SW480 (cell line): ENCODE results near the gene PGS1.

Source experiments
- DNase-seq: peaks from one replicate; pipeline ENCODE4 v3.0.0-alpha.2; 2016; ENCODE audit warnings: low spot score

Gene PGS1

DNA sequence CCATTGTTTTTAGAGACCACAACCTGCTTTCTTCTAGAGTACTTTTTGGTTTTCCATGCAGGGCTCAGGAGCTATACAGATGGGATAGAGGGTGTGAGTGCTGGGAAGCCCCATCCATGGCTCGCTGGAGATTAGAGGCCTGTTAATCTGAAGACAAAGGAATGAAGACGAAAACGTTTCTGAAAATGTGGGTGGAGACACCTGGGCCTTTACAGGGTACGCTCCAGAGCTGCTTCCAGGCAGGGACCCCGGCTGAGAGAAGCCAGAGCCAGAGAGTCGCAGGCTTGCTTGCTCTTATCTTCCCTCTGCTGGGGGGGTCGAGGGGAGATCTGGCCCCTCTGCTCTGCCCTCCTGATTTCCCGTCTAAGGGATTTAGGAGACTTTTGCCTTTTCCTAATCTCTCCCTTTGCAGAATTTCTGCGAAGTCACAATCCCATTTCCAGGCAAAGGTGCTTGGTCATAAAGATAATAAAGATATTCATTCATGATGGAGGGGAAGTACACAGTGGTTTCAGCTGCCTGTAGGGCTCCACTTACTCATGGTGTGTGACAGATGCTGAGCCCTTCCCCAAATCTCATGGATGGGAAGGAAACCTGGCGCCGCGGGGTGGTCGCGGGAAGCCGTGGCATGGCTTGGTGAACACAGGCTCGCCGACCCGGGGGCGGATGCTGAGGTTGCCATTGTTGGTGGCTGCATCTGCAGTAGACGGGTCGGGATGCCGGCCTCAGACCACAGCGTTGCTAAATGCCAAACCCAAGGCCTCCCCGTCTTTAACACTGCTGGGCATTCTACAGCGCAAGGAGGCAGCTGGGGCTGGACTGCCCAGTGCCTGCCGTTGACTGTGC, 13.8 kb upstream of the PGS1 start:
- no peak for DNase-seq

DNA sequence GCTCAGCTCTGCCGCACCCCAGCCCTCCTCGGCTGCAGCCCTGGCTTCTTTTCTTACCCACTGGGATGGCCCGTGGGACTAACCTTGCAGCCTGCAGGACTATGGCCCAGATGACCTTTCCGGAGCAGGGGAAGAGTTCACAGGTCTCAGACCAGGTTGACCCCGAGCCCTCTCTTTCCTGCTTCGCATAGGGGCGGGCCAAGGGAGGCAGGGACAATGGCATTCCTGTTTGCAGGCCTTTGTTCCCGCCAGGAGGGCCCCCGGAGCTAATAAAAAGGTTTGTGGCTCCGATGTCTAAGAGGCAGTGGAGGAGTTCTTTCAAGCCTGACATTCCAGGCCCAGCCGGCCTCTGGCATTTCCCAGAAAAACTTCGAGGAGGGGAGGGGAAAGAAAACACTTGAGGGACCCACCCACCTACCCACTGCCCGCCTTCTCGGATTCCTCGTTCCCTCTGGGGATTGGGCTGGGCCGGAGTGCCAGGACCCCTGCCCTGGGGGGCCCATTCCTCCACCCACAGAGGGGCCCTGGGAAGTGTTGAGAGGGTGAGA, 12.8 kb upstream of the PGS1 start:
- peak; percentile 65 for DNase-seq

DNA sequence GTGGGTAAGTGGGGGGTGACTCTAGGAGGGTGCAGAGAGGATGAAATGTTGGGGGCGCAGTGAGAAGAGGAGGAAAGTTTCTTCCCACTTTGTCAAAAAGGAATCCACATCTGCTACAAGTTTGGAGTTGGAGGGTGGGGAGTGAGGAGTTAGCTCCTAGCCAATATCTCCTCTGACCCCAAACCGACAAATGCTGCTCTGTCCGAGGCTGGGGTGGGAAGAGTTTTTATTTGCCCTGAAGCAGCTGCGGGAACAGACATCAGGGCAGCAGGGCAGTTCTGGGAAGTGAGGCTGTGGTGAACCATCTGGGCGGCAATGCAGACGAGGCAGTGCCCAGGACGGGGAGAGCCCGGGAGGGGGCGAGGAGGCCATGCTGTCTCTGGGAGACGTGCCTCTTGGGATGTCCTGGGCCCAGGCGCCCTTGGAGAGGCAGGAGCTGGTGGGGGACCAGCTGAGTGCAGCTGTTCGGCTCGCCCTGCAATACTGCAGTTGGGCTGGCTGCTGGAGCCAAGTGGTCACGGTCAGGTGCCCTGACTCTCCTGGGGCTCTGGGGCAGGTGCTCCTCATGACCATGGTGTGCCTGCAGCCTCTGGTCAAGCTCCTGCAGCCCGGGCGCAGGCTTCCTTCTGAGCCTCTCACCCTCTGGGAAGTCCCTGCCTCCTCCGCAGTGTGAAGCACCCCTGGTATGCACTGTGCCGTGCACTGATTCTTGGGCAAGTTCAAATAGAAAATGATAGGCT, 12.2 kb upstream of the PGS1 start:
- peak; percentile 21 for DNase-seq

DNA sequence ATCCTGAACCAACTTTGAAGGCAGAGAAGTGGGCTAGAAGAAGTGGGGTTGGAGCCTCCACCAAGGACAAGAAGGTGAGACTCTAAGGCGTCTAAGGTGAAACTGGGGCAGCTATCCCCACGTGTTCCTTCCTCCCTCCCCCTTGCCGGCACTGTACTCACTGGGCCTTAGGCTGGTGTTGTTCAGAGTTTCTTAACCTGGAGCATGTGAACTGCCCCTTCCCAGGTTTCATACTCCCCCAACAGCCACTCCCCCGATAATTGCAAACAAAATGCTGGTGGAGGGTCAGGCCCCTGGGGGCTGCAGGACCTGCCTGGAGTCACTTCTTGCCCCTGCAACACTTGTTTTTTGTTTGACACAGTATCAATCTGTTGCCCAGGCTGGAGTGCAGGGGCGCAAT, 11.3 kb upstream of the PGS1 start:
- no peak for DNase-seq

DNA sequence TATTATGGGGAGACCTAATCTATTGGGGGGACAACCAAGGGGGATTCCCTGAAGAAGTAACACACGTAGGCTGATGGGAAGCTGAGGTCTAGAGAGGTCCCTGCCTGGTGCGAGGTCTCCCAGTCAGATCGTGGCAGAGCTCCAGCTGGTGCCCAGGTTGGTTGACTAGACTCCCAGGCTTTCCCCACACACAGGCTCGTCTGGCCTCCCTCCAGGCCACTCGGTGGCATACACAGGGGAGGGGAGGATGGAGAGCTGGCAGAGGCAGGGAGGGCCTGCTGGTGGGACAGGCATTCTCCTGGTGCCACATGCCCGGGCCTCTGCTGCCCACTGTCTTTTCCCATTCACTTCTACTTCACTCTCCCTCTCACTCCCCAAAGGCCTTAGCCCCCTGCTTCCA, 10.1 kb upstream of the PGS1 start:
- no peak for DNase-seq

DNA sequence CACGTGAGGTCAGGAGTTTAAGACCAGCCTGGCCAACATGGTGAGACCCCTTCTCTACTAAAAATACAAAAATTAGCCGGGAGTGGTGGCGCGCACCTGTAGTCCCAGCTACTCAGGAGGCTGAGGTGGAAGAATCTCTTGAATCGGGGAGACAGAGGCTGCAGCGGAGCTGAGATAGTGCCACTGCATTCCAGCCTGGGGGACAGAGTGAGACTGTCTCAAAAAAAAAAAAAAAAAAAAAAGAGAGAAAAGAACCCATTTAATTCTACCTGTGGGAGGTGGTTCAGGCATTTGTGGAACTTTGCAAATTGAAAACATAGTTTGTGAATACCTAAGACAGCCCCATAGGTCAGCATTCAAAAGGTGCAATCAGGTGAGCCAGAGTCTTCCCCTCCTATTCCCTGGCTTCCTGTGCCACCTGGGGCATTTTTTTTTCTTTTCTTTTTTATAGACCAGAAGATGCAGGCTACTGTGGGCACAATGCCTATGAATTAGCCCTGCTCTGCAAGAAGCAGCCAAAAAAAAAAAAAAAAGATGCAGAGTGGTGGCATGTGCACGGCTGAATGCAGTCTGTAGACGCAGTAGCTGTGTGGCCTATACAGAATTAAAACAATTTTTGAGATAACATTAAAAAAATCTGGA, 9.5 kb upstream of the PGS1 start:
- DNase-seq: no peak

DNA sequence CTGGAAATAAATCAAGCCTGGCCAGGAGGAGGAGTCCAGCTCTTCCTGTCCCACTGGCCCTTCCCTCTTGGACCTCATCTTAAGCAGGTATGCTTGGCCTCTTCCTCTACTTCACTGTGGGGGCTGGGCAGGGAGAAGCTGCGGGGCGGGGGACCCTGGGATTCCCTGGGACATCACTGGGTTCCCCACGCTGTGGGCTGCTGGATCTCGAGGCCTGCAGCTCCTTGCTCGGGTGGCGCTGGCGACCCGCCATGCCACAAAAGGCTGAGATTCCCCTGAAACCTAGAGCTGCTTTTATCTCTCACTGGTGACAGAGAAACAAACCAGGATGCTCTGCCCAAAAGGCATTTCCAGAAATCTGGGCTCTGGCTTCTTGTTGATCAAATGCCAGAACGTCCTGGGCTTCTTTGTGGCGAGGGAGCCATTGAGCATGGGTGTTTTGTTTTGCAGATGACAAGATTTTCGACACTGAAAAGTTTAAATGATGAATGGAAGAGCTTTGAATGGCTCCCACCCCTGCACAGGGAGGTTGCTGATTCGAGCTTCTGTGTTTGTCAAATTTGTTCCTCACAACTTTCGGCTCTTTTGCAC, 8.6 kb upstream of the PGS1 start:
- no peak for DNase-seq

DNA sequence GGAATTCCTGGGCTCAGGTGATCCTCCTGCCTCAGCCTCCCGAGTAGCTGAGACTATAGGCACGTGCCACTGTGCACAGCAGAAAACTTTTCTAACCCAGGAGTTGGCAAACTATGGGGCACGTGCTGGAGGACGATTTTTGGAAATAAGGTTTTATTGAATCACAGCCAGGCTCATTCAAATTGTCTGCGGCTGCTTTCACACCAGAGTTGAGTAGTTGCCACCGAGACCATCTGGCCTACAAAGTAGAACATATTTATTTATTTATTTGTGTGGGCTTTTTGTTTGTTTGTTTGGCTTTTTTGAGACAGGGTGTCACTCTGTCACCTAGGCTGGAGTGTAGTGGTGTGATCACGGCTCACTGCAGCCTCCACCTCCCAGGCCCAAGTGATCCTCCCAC, 7.4 kb upstream of the PGS1 start:
- DNase-seq: no peak

DNA sequence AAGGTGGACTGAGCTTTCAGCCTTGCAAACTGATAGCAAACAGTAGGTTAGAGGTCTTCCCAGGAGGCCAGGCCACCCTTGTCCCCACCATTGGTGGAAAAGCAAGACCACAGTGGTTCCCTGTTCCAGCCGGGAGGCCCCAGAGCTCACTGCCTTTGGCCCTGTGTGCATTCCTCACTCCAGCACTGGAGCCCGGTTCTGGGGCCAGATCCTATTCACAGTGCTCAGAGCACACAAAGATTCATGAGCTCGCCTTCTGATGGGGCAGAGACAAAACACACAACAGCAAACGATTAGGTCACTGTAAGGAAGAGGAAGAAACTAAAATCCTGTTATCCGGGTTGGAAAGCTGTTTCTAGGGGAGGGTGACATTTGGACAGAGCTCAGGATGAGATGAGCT, 5.6 kb upstream of the PGS1 start:
- DNase-seq: no peak

DNA sequence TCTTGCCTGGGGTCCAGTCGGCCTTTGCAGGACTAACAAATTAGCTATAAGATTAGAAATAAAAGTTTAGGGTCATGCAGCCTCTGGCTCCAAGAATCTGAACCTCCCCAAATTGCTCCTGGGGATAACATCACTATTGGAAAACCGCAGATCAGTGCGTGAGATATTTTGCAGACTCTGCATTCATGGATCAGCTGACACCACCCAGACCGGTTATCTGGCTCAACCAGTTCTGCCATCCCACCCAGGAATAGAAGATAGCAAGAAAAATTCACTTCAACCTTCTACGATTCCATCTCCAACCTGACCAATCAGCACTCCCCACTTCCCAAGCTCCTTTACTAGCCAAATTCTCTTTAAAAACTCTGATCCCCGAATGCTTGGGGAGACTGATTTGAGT, 4.3 kb upstream of the PGS1 start:
- no peak for DNase-seq

DNA sequence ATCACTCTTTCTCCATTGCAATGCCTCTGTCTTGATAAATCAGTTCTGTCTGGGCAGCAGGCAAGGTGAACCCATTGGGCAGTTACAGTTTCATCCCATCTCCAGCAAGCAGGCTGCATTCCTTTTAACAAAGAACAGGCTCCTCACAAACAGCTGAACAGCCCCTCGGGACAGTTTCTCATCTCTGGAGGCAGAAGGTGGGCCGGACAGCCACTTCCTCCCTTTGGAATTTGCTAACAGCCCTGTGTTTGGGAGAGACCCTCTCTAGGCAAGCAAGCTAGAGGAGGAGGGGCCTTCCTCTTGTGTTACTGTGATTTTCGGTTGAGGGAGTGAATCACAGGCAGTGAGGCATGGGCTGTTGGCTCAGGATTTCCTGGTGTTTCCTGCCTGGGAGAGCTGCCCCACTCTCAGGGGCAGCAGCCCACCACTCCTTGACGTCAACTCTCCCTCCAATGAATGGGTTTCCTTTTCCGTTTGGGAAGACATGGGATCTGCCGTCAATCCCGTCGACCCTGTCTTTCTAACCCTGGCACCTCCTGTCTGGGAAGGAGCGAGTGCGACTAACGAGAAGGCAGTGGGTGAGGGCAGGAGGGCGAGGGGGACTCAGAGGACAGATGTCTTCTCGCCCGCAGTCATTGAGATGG, 3.7 kb upstream of the PGS1 start:
- no peak for DNase-seq

DNA sequence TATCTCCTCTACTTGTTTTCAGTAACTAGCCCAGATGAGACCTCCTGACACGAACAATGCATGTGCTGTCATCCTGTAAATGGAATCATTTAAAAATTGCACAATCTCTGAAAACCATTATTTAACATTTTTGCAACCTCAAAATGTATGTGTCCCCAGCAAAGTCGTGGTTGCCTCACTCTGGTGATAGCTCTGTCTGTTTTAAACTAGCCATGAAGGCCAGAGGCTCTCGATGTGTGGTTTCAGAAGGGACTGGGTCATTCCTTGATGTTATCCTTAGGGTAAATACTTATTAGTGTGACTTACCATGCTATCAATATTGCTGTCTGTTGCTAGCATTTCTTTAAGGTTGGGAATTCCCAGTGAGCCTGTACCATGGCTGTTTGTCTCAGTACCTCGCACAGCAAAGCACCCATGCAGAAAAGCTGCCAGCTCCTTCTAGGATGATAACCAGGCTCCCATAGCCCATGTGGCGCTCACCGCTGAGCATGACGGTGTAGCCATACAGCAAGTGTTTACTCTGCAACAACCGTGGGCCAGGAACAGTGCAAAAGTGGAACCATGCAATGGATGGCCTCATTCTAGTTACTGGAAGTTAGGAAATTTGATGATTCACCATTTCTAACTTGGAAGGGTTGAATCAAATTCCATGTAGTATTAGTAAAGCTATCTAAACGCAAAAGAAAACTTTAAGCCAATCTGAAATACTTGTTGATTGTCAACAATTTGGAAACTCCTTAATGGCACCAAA, 2.9 kb upstream of the PGS1 start:
- no peak for DNase-seq

DNA sequence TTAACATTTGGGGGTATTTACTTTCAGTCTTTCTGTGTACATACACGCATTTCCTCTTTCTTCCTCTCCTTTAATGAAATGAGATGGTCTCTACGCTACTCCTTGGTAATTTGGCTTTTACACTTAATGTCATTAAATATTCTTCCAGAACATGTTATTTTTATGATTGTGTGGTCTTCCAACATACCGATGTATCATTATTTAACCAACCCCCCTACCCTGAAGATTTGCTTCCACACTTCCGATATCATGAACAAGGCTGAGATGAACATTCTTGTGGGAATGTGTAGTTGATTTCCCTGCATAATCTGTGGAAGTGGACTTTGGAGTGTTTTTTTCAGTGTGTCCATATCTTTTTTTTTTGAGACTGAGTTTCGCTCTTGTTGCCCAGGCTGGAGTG, 2.3 kb upstream of the PGS1 start:
- no peak for DNase-seq

DNA sequence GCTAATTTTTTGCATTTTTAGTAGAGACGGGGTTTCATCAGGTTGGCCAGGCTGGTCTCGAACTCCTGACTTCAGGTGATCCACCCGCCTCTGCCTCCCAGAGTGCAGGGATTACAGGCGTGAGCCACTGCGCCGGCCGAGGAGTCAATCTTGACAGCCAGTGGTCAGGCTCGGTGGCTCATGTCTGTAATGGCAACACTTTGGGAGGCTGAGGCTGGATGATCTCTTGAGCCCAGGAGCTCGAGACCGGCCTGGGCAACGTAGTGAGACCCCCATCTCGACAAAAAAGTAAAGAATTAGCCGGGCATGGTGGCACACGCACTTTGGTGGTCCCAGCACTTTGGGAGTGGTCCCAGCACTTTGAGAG, 608 bp upstream of the PGS1 start:
- DNase-seq: no peak

DNA sequence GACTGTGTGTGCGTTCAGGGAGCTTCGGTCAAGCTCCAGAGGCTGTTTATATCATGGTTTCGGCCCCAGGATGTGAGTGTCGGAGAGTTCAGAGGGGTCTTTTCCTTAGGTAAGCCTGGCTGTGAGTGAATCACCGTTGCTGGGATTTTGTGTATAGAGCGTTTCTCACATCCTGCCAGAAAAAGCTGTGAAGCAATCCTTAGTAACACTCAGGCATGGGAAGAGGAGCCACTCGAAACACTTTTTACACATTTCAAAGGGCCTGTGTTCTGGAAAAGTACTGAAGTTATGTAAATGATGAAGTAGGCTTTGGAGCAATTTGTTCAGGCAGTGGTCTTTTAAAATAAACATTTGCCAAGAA, 662 bp downstream of the PGS1 start:
- DNase-seq: no peak

DNA sequence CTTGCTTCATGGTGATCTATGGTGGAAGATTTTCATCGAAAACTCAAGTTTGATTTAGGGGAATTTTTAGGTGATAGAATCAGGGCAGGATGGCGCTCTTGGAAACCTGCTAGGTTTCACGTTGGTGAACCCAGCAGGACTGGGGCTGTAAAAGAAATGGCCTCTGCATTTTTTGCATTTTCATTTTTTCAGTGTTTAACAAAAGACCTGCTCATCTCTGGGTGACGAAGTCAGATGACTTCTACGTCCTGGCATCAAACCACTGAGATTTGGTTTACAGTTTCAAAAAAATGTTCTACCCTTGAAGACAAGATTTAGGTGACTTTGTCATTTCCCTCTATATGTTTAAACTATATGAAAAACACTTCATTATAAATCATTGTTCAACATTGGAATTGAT, 1.9 kb downstream of the PGS1 start:
- no peak for DNase-seq

DNA sequence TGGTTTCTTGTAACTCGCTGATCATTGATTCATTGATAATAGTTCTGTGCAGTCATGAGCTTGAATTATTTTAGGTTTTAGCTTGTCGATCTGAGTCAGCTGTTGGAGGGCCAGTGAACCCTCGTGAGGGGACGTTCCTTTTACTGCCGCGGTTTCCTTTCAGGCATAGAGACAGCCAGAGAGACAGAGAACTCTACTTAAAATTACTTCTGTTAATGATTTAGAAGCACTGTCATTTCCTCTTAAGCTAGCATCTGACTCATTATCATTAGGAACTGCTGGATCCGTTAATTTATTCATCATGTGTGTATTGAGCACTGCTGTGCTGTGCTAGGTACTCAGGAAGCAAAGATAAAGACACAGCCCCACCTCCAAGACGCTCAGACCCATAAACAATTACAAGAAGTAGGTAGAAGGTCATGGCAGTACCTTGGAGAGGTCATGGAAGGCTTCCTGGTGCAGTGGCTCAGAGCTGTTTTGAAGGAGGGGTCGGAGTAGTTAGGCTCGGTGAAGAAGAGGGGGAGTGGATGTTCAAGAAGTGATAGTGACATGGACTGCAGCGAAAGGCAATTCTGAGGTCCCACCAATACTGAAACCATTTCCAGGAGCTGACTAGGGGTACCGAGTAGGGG, 3.3 kb downstream of the PGS1 start:
- DNase-seq: no peak

DNA sequence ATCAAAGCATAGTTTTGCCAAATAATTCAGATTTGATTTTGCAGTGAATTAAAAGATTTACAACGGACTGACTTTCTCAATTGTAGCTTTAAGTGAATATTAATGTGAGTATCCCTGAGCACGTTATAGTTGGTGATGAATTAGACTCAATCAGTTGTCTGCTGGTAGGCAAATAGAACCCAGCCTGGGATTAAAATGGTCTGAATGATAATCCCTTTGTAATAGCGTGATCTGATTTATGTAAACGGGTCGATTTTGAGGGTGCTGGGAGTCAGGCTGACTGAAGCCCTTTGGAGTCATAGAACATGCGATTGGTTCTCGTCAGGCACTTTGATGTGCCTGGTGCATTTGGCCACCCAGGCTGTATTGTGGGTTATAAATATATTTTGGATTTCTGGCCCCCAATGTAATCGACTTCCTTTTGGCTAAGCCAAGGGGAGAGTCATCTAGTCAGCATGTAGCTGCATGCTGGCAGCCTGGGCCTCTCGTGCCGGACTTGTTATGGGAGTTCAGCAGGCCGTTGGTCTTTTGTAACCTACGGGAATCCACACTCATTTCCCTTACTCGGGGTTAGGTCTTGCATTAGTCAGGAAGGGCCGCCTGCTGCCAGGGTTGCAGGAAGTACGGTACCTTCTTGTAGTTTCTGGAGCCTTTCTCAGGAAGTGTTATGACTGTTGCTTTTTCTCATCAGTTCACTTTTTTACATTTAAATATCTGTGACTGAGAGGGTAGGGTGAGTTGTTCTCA, 5.4 kb downstream of the PGS1 start:
- no peak for DNase-seq

DNA sequence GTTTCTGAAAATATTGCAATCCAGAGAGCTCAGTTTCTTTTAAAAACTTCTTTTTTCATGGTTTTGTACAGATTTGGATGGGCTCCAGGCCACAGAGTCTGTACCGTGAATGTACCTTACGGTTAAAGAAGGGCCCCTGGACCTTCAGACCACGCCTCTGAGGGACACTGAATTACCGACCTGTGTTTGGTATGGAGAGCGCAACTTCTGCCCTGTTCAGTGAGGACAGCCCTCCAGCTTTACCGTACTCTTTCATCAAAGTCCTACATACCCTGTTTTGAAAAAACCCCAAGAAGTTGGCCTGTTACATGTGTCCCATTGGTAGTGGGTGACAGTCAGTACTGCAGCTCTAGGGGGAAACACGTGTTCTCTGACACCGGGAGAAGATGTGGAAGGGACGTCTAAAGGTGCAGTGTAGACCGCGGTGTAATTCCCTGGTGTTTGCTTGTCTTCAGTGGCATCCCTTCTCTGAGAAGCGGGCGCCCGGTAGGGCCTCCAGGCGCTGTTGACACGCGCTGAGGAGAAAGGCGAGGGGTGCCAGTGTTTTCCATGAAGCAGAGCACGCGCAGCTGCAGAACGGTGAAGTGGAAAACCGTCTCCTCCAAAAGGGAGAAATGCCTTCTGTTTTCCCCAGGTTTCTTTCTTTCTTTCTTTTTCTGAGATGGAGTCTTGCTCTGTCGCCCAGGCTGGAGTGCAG, 6.2 kb downstream of the PGS1 start:
- no peak for DNase-seq
